Astrocyte of the spinal cord (primary cell): Measurements from ENCODE around the gene ADORA2B.
"Not testable (repeated sequence)": the region's sequence is repeated elsewhere in the genome, so short reads cannot be mapped to it uniquely, and the experiment has no call there.

Source experiments
- DNase-seq: peaks from one replicate; pipeline ENCODE4 v3.0.0; 2011; ENCODE audit warnings: low read depth, low spot score
- H3K4me3 ChIP-seq: 2 replicates; pipeline ENCODE4 v1.5.1; 2011; ENCODE audit warnings: low read depth, mild to moderate bottlenecking, low read length, moderate library complexity
- in situ Hi-C: cut with HindIII; loops from 2 replicates; pipeline ENCODE4 v1.10.0; 2017; ENCODE audit warnings: low sequenced_read_pairs
- TF ChIP-seq, protein P1 (sequence below): IDR thresholded peaks from 2 replicates; pipeline ENCODE4 v1.5.1; 2012; ENCODE audit warnings: low read depth, mild to moderate bottlenecking, low read length, inconsistent platforms

Gene ADORA2B

DNA sequence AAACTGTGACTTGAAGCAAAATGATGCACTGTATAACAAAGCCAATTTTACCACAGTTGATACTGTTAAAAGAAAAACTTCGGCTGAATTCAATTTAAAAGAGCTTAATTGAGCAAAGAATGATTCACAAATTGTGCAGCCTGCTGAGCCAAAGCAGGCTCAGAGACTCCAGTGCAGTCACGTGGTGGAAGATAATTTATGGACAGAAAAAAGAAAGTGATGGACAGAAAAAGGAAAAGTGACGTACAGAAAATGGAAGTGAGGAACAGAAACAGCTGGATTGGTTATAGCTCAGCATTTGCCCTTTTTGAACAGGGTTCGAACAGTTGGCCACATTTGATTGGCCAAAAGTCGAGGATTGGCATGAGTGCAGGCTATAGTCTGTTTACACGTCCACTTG is 28.9 kb downstream of the ADORA2B start:
- no peak overlapping the region for H3K4me3 ChIP-seq
- in situ Hi-C loops, result no loop called here
- TF ChIP-seq, protein P1, sequence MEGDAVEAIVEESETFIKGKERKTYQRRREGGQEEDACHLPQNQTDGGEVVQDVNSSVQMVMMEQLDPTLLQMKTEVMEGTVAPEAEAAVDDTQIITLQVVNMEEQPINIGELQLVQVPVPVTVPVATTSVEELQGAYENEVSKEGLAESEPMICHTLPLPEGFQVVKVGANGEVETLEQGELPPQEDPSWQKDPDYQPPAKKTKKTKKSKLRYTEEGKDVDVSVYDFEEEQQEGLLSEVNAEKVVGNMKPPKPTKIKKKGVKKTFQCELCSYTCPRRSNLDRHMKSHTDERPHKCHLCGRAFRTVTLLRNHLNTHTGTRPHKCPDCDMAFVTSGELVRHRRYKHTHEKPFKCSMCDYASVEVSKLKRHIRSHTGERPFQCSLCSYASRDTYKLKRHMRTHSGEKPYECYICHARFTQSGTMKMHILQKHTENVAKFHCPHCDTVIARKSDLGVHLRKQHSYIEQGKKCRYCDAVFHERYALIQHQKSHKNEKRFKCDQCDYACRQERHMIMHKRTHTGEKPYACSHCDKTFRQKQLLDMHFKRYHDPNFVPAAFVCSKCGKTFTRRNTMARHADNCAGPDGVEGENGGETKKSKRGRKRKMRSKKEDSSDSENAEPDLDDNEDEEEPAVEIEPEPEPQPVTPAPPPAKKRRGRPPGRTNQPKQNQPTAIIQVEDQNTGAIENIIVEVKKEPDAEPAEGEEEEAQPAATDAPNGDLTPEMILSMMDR, result no peak
- DNase-seq, result no peak

DNA sequence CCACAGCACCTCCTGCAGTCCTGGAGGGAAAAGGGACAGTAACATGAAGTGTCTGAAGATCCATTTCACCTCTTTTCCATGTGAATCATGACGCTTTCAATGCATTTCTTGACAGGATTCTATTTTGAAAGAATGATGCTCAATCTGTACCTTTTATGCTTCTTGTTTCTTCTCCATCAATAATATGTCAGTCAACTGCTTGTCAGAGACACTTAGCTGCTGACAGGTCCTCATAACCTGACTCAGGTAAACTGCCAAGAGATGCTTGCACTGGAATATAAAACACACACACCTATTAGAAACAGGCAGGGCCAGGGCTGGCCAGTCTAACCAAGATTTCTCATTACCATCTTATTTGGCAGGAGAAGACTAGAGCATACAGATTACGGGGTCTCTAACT is 33.0 kb downstream of the ADORA2B start:
- TF ChIP-seq, protein P1, result no peak
- no peak overlapping the region for H3K4me3 ChIP-seq
- in situ Hi-C loops, result no loop called here
- no peak for DNase-seq

DNA sequence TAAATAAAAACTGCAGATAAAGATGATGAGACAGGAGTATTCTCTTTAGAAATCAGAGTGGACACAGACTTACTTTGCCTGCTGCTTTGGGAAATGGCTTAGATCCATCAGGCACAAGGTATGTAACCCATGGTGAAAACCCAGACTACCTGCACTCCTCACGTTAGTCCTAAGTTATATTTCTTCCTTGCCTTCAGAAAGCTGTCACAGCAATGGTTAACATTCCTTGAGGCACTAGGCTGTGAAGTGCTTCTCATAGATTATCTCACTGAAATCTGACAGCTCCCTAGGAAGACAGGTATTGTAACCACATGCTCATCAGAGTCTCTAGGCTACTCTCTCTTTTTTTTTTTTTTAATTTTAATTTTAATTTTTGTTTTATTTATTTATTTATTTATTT is 33.7 kb downstream of the ADORA2B start:
- no peak overlapping the region for H3K4me3 ChIP-seq
- TF ChIP-seq, protein P1, result no peak
- in situ Hi-C loops, result no loop called here
- DNase-seq, result no peak

DNA sequence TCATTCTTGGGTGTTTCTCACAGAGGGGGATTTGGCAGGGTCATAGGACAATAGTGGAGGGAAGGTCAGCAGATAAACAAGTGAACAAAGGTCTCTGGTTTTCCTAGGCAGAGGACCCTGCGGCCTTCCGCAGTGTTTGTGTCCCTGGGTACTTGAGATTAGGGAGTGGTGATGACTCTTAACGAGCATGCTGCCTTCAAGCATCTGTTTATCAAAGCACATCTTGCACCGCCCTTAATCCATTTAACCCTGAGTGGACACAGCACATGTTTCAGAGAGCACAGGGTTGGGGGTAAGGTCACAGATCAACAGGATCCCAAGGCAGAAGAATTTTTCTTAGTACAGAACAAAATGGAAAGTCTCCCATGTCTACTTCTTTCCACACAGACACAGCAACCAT is 34.1 kb downstream of the ADORA2B start:
- DNase-seq, in situ Hi-C loops, H3K4me3 ChIP-seq: not testable (repeated sequence)

DNA sequence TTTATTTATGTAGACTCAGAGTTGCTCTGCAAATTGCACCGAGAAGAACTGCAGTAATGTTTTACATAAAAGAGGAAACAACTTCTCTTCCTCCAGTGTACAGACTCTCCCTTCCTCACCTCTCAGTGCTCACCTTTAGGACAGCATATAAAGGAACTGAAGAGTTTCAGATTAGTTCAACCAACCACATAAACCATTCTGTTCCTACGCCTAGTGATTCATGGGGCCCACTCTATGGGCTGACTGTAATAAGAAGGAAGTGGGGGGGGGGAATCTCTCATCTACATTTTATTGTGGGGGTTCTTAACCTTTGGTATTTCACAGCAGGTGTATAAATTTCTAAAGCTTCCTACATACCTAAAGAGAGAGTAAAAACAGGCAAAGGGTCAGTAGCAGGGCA is 36.3 kb downstream of the ADORA2B start:
- DNase-seq, result no peak
- no peak overlapping the region for H3K4me3 ChIP-seq
- TF ChIP-seq, protein P1, result no peak
- in situ Hi-C loops, result no loop called here

DNA sequence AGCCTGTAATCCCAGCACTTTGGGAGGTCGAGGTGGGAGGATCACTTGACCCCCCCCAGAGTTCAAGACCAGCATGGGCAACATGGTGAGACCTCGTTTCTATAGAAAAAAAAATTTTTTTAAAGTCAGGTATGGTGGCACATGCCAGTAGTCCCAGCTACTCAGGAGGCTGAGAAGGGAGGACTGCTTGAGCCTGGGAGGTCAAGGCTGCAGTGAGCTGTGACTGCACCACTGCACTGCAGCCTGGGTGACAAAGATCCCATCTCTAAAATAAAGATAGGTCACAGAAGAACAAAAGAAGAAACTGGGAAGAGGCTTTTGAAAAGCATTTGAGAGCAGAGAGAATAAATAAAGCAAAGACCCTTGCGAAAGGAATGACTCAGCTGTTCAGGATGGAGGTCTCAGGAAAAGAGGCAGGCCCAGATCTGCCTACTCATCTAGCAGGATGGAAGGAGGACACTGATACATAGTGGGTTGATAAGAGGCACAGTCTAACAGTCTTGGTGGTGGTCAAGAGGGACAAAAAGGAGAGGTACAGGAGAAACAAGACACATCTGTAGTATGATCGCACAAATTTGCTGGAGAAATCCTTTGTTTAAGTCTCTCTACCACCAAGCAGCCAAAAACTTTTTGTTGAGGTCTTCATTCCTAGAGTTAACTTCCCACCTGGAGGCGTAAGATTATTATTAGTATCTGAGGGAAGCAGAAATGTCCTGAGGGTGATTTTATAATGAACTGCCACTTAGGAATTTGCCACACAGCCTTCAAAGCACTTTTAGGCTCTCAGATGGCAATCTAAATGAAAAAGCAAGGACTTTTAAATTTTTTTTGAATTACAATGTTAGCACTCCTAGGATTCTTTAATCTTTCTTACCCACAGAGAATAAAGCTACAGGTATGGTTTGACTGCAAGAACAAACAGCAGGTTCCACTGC is 37.0 kb downstream of the ADORA2B start:
- TF ChIP-seq, protein P1, result no peak
- peak; percentile 44 for DNase-seq
- H3K4me3 ChIP-seq, result no peak overlapping the region
- in situ Hi-C loops, result no loop called here

DNA sequence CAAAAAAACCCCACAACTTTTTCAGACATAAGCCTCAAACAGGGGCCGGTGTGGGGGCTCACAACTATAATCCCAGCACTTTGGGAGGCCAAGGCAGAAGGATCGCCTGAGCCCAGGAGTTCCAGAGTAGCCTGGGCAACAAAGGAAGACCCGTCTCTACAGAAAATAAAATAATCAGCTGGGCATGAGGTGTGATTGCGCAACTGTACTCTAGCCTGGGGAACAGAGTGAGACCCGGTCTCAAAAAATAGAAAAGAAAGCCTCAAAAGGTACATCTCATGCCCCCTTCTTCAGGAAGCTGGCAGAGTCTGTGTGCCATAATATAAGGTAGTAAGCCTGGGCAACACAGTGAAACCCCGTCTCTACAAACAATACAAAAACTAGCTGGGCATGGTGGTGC is 51.4 kb downstream of the ADORA2B start:
- H3K4me3 ChIP-seq, result no peak overlapping the region
- no peak for DNase-seq
- in situ Hi-C loops, result no loop called here
- TF ChIP-seq, protein P1, result no peak
